Activated T-cell treated with anti-CD3 and anti-CD28 coated beads for 1 hour (primary cell): ENCODE measurements around the gene PYGB.
A peak's percentile ranks its signal among the peaks of the same experiment; 100 is the strongest.
"Not testable (repeated sequence)": the region's sequence is repeated elsewhere in the genome, so short reads cannot be mapped to it uniquely, and the experiment has no call there.

Experiments used
- DNase-seq: peaks from one replicate; pipeline ENCODE4 v3.0.0-alpha.2; 2020; ENCODE audit warnings: low read depth

The PYGB gene

DNA sequence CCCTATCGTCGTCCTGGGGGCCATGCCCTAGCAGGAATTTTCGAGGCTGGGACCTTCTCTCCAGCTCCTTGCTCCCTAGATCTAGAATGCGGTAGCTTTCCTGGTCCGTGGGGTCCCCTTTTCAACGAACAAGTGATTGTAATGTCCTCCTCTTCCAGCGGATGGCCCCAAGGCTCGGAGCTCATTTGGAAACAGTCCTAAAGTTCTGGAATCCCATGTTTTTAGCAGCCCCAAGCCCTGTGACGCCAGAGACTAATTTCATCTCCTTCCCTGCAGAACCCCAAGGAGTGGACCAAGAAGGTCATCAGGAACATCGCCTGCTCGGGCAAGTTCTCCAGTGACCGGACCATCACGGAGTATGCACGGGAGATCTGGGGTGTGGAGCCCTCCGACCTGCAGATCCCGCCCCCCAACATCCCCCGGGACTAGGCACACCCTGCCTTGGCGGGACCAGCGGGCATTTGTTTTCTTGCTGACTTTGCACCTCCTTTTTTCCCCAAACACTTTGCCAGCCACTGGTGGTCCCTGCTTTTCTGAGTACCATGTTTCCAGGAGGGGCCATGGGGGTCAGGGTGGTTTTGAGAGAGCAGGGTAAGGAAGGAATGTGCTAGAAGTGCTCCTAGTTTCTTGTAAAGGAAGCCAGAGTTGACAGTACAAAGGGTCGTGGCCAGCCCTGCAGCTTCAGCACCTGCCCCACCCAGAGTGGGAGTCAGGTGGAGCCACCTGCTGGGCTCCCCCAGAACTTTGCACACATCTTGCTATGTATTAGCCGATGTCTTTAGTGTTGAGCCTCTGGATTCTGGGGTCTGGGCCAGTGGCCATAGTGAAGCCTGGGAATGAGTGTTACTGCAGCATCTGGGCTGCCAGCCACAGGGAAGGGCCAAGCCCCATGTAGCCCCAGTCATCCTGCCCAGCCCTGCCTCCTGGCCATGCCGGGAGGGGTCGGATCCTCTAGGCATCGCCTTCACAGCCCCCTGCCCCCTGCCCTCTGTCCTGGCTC, 48.5 kb downstream of the PYGB start:
- no peak for DNase-seq

DNA sequence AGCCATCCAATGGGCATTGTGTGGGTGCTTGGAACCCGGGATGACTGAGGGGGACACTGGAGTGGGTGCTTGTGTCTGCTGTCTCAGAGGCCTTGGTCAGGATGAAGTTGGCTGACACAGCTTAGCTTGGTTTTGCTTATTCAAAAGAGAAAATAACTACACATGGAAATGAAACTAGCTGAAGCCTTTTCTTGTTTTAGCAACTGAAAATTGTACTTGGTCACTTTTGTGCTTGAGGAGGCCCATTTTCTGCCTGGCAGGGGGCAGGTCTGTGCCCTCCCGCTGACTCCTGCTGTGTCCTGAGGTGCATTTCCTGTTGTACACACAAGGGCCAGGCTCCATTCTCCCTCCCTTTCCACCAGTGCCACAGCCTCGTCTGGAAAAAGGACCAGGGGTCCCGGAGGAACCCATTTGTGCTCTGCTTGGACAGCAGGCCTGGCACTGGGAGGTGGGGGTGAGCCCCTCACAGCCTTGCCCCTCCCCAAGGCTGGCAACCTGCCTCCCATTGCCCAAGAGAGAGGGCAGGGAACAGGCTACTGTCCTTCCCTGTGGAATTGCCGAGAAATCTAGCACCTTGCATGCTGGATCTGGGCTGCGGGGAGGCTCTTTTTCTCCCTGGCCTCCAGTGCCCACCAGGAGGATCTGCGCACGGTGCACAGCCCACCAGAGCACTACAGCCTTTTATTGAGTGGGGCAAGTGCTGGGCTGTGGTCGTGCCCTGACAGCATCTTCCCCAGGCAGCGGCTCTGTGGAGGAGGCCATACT, 49.4 kb downstream of the PYGB start:
- DNase-seq, result no peak

DNA sequence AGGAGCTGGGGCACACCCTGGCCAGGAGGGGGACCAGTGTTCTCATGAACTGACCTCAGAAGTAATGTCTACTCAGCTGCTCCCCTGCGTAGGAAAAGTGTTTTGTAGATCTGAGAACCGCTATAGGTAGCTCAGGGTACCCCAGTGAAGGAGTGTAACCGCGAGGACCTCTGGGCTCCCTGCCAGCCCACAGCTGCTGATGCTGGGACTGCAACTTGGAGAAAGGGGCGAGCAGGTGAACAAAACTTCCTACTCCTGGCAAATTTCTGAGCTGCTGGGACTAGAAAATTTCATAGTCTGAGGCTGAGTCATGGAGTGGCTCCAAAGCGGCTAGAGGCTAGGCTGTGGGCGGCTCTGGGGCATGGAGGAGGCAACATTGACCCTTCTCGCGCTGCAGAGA, 51.9 kb downstream of the PYGB start:
- DNase-seq, result no peak

DNA sequence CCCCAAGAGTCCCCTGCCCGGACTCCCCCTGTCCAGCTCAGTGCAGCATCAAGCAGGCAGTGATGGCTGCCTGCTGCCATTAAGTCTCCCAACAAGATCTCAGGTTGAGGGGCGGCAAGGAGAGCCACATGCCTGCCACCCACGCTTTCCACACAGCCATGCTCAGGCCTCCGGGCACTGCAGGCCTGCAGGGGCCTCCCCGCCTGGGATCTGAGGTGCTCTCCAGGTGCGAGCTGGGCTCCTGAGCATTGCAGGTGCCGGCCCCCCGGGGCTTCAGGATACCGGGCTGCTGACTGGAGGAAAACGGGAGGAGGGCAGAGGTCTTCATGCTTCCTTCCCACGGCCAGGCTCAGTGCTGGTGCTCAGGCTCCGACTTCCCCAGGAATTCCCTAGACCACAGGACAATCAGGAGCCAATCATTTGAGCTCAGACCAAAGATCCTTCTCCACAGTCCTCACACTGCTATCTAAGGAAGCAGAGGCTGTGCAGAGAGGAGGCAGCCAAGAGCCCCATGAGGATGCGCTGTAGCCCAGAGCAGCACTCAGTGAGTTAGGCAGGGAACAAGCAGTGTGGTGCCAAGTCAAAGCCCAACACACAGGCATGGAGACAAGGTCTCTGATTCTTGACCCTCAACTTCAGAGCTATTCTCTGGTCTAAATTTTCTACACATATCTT, 52.7 kb downstream of the PYGB start:
- no peak for DNase-seq

DNA sequence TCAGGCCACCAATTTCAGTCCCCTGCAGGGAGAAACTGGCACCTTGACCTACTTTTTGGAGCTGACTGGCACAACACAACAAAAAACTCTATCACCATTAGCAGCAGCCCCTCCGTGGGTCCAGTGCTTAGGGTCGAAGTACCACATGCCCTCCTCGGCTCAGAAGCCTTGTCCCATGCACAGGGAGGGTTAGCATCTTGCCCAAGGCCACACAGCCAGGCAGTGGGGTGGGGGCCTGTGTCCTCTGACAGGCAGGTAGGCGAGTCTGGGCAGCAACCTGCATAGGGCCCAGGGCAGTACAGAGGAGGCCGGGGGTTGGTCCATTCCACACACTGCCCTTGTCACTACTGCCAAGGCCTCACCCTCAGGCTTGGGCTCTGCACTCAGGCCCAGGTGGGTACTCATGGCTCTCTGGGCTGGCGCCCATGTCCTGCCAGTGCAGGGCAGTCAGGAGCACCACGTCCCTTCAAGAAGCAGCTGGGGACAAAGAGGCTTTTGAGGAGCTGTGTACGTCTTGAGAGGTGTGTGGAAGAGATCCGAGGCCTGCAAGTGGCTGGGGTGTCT, 53.6 kb downstream of the PYGB start:
- DNase-seq, result no peak

DNA sequence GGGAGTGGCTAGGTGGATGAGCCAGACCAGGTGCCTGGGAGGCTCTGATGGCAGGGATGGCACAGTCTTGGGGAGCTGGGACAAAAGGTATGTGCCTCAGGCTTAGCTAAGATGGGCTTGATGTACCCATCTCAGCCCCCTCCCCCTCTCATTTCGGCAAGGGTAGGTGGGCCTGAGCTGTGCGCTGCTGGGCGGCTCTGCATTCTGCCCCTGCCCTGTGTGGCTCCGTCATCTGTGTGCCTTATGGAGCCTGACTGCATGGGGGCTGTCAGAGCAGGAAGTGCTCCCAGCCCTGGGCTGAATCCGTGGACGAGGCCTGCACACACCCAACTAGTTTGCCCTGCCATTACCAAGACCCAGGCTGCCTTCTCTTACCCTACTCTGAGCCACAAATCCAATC, 54.7 kb downstream of the PYGB start:
- DNase-seq, result no peak

DNA sequence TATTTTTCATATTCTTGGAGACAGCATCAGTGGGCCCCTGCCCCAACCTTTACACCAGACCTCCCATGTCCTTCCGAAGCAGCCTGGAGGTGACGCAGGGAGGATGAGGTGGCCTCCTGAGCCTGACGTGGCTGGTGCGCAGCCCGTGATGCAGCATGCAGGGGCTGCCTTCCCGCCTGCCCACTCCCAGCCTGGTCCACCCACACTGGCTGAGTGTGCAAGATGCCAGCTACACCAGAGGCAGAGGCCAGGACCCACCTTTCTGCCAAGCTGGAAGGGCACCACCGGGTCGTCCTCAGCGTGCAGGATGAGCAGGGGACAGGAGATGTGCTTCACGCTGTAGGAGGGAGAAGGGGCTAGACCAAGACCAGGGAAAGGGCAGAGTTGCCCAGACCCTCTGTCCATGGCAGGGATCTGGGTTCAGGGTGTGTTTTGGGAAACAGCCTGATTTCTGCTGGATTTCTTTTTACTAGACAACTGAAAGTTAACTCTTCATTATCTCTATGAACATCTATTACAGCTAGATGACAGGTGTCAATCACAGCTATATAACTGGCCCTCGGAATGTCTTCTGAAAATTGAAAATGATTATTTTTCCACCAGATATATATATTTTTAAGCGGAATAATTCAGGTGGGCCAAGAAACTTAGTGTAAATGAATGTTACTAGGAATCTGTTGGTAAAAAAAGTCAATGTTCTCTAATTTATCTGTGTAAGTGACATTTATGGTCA, 55.6 kb downstream of the PYGB start:
- DNase-seq, result no peak

DNA sequence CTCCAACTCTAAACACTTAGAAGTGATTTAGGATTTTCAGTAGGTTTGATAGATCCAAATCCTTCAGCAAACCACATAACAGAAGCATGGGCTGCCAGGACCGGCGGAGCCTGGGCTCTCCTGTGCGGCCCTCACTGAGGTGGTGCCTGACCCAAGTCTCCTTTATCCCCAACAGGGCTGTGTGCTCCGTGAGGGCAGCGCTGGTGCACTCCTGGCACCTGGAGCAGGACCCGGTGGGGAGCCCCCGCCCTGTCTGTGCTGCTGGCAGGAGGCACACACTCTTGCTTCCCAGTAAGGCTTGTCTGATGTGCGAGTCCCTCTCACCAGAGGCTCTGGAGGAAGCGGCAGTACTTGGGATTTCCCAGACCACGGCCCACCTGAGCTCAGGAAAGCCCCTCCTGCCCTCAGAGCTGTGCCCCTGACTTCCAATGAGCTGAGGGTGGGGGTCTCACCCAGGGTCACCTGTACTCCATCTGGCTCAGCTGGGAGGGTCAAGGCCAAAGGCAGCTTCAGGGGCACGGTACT, 56.2 kb downstream of the PYGB start:
- no peak for DNase-seq

DNA sequence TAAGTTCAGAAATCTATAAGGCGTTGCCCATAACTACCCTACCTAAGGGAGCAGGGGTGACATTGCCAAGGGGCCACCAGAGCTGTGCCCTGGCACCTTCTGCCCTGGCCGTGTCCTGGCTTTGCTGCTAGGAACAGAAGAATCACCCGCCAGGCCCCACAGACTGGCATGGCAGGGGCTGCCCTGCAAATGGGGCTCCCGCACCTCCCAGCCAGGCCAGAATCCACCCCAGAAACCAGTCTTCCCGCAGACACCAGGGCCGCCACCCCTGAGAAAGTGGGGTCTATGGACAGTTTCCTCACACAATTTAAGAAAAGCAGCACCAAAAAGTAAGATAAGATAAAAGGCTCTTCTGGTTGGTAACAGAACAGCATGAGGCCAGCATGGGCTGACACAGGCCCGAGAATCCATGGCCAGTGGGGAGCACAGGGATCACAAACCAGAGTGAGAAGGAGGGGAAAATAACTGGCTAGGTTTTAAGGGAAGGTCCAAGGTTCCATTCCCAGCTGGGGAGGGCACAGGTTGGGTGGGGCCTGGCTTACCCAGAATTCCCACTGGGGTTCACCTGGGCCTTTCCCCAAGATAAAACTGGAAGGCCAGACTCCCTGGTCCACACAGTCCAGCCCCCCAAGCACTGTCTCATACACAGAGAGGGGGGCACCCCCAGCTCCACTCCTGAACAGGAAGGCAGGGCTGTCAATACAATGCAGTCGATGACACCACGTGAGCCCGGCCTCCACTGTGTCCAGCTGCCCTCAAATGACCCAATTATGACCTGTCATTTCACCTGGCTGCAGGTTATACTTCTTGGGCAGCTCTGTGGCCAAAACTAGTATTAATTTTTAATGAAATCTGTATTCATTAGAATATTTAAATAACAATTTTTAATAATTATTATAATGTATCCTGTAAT, 59.4 kb downstream of the PYGB start:
- no peak for DNase-seq

DNA sequence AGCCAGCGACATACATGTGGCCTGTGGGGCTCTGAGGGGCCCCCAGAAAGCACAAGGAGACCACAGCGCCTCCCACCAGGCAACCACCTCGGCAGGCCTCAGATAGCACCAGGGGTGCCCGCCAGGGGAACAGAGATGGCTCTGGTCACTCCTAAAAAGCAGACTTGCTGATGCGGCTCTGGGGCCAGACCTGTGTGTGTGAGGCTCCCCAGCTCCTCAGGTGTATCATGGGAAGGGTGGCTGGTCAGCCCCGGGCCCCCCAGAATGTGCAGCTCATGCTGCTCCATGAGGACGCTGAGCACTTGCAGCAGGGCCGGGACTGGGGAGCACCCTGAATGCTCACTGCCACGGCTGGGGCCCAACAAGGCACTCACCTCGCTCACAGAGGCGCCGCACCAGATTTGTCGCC, 60.2 kb downstream of the PYGB start:
- DNase-seq, result no peak

DNA sequence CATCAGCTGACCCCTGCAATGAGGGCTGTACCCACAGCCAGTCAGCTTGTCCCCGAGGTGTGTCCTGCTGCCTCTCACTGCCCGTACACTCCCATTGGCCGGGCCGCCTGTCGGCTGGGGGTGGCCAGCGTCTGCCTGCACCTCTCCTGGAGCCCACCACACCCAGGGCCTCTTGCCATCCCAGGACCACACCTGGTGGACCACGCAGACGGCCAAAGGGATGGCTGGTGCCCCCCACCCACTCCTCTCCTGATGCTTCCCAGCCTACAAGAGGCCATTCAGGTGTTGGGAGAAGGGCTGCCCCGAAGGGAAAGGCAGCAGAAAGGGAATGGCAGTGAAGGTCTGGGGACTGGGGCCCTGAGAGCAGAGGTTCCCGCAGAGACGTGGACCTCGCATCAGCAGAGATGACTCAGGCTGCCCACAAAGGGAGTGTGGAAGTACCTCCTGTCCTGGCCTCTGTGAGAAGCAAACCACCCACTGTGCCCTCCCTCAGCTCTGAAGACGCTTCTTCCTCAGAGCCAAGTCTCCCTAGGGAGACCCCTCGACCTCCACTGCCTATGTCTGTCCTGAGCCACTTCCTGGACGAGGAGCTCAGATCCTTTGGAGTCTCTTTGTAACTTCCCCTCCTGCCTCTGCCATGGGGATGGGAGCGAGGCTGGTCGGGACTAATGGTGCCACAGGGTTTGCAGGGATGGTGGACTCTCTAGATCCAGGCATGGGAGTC, 60.9 kb downstream of the PYGB start:
- DNase-seq, result no peak

DNA sequence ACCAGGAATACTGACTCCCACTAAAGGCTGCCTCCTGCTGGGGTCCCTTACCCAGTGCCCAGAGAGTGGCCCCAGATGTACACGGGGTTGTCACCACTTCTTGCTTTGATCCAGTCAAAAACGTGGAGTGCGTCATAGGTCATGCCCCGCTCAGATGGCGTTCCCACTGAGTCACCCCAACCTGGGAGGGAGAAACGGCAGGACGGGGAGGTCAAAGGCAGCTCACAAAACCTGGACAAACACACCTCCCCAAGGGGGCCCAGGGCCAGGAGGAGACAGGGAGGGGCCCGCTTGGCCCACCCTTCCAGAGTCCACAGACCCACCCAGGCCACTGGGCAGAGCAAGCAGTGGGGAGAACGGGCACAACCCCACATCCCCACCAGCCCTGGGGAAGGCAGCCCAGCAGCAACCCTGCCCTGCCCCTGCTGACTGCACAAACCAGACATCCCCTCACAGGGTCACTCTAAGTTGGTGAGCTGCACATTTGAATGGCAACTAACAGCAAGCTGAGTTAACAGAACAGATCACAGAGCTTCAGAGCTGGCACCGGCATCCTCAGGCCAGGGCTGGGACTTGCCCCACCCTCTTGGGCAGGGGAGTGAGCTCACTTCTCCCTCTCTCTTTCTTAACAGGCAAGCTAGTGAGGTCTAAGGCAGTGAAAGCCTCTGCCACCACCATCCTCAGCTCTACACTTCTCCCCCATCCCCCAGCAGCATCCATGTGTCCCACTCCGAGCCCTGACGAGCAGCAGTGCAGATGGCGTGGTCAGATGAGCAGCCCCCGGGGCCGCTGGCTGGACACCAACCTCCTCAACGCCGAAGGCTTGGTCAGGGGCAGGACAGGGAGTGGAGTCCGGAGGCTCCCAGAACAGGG, 61.7 kb downstream of the PYGB start:
- no peak for DNase-seq

DNA sequence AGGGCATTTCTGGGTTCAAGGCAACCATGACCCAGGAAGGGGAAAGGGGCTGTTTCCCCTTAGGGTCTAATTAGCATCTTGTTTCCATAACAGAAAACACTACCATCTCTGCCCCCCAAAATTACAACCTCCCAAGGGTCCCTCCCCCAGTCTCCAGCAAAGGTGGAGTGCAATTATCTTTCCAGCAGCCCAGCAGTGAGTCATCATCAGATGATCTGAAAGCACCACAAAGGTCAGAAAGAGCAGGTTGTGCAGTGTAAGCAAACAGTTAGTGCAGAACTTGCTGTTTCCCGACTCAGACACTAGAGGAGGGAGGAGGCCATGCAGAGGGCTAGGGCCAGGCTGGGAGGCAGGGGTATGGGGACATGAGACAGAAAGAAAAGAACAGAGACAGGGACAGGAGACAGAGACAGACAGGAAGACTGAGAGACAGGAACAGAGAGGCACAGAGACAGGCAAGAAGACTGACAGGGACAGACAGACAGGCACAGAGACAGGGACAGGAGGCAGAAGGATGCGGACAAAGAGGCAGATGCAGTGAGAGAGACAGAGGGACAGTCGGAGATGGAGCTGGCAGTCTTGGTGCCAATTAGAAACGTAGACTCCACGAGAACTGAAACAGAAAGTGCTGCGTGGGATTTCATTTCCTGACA, 62.5 kb downstream of the PYGB start:
- peak; percentile 18 for DNase-seq

DNA sequence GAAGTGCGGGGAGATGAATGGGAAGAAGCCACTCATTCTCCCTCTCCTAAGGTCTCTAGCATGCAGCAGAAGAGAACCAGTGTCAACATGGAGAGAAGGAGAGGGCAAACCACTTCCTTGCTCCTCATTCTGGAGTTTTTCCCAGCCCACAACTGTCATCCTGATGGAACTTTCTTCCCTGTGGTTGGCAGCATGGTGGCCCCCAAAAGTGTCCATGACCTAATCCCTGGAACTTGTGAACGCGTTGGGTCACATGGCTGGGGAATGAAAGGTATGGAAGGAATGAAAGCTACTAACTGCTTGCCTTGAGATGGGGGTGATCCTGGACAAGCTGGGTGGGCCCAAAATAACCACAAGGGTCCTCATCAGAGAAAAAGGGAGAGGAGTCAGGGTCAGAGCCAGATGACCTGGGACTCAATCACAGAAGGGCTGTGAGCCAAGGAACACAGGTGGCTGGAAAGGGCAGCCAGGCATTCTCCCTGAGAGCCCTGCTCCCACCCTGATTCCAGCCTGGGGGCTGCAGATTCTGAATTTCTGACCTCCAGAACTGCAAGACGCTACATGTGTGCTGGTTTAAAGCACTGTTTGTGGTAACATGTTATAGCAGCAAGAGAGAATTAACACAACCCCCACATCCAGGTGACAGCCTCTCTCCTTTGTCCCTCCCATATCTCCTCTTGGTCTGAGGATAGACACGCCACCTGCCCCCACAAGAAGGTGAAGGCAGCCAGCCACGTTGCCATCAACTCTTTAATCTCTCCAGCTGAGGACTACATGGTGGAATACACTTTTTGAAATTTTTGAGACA, 63.2 kb downstream of the PYGB start:
- no peak for DNase-seq

DNA sequence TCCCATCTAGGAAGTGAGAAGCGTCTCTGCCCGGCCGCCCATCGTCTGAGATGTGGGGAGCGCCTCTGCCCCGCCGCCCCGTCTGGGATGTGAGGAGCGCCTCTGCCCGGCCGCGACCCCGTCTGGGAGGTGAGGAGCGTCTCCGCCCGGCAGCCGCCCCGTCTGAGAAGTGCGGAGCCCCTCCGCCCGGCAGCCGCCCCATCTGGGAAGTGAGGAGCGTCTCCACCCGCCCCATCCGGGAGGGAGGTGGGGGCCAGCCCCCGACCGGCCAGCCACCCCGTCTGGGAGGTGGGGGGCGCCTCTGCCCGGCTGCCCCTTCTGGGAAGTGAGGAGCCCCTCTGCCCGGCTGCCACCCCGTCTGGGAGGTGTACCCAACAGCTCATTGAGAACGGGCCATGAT, 64.8 kb downstream of the PYGB start:
- not testable (repeated sequence) for DNase-seq

DNA sequence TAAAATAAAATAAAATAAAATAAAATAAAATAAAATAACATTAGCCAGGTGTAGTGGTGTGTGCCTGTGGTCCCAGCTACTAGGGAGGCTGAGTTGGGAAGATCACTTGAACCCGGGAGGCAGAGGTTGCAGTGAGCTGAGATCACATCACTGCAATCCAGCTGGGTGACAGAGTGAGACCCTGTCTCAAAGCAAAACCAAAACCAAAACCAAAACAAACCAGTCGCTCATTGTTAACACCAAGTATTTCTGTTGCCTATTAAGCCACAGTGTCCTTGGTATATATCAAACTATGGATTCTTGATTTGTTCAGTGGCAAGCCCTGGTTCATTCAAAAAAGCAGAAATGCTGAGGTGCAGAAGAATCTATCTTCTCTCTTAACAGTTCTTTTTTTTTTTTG, 65.7 kb downstream of the PYGB start:
- DNase-seq, result no peak
